DMS79 (cell line): ENCODE measurements around the gene CSTPP1.
"Not testable (repeated sequence)": the region's sequence is repeated elsewhere in the genome, so short reads cannot be mapped to it uniquely, and the experiment has no call there.

Source experiments
- DNase-seq: peaks from one replicate; lab custom pipeline; 2025; lab: John Stamatoyannopoulos, UW

CSTPP1 gene

DNA sequence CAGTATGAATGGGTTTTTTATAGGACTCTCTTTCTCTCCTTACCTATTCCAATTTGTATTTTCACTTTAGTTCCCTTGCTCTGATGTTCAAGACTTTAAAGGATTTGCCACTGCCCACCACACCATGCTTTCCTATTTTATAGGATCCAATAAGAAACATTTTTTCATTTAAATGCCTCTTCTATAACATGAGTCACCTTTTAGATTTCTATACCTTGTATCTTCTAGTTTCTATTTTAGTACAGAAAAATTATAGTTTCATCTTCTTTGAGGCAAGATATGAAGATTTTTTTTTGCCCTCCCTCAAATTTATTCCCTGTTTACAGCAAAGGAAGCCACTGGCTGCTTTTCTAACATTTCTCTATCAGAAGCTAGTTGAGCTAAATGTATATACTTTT lies 163.4 kb downstream of the CSTPP1 start:
- no peak for DNase-seq

DNA sequence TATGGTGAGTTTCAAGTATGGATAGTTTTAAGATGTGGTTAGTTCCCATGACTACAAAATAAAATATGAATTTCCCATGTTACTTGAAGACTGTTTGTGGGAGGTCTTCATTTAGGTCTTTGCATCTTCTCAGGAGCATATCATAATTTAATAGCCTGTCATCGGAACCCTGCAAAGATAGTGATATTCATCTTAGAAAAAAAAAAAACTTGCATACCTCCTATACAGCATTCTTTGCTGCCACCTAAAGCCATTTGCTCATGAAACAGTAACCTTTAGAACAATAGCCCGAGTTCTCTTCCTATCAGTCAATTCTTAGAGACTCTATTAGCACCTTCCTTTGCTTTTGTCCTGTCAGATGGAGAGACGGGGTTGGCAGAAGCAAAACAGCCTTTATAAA lies 164.8 kb downstream of the CSTPP1 start:
- DNase-seq: peak; percentile 80

DNA sequence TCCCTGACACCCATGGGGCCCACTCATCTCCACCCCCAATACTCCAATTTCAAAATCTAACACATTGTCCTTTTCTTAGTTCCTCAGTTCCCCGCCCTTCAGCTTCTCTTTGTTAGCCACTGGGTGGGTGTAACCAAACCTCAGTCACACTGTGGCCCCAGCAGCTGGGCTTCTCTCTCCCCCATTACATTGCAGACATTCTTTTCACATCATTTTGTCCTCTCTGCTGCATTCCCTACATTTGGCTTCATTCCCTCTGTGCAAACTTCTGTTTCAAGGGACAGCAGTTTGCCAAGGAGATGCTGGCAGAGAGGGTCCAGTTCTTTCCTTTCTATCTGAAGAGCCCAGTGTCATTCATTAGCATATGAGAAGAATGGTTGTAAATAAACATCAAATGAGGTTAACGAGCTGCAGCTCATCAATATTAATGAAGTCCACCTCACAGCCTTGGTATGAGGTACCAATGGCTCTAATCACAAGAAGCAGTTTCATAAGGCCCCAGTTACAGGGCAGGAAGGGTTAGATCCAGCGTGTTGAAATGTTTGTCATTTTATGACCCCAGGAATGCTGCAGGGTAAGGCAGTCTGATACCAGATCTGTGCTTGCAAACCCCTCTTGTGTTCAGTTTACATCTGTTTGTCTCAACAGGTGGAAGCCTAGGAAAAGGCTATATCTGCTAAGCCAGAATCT lies 167.8 kb downstream of the CSTPP1 start:
- no peak for DNase-seq

DNA sequence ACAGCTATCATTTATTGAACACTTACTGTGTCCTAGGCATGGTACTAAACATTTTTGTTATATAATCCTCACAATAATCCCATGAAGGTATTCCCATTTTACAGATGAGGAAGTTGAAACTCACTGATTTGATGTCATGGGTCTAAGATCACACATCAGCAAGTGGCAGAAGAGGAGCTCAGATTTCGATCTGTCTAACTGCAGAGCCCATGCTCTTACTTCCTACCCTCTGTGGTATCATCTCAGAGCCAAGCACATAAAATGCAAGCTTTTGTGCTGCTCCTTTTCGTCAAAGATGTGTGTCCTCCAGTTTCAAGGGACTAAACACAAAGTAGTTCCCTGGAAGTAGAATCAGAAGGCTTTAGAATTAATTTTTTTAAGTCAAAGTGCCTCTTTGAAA lies 169.0 kb downstream of the CSTPP1 start:
- DNase-seq: no peak

DNA sequence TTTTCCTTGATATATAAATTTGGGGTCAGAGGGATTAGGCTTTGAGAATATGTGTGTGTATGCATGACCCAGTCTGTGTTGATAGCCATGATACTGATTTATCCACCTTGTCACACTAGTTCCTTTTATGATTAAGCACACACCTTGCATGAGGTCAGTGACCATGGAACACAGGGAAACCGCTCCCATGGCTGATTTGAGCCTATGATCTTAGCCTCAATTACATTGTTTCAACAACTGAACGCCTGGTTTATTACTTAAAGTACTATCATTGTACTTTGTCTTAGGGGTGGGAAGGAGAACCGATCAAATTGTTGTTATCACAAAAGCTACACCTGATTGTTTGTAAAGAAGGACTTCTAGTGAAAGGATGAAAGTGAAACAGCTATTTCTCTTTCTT lies 169.4 kb downstream of the CSTPP1 start:
- DNase-seq: no peak

DNA sequence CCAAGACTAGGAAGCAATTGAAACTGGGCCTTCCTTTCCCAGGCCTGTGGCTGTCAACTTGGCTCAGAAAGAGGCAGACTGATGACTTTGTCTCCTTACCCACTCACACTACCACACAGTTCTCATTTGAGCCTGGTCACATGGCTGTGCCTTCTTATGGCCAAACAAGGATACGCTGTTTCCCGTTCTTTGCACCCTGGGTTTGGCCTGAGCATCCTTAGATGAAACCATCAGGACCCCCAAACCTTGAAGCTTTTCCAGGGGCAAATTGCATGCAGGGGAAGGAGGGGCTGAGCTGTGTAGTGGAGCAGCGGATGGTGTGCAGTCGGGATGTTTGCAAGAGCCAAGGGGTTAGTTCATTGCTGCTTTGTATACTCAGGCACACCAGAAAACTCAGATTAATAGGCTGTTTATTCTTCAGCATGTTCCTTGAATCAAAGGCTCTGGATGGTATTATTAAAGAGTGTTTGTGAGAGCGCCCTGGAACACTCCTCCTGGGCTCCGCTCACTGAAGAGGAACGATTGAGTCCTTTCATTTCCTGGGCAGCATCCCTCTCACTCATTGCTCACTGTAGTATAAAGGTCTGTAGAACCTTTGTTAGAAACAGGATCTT lies 170.3 kb downstream of the CSTPP1 start:
- DNase-seq: peak; percentile 72

DNA sequence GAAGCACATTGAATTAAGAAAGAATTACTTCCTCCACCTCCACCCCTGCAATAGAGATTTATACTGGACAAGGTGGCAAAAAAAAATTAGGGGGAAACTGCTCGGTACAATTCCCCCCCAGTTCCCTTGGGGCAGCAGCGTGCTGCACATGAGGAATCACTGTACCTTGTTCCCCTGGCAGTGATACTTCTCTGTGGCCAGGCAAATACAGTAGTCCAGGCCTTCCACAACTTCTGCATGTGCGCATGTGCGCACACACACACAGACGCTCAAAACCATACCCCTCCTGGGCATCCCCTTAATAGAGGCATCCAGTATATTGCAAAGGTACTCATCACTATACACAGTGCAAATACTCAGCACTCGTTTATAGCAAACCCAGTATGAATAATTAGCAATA lies 171.2 kb downstream of the CSTPP1 start:
- DNase-seq: no peak

DNA sequence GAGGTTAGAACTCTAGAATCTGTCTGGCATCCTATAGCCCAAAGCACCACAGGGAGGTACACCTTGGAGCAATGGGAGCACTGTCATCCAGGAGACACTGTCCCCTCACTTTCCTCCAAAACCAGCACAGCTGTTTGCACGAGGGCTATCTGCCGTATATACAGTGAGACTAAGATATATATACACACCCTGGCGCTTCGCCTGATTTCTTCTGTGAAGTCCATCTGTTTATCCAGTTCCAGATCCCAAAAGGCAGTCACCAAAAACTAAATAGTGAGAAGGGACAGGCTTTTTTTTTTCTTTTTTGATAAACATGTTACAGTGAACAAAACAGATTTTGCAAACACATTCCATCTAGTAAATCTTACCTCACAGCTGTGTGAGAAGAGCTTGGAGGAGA lies 171.7 kb downstream of the CSTPP1 start:
- DNase-seq: no peak

DNA sequence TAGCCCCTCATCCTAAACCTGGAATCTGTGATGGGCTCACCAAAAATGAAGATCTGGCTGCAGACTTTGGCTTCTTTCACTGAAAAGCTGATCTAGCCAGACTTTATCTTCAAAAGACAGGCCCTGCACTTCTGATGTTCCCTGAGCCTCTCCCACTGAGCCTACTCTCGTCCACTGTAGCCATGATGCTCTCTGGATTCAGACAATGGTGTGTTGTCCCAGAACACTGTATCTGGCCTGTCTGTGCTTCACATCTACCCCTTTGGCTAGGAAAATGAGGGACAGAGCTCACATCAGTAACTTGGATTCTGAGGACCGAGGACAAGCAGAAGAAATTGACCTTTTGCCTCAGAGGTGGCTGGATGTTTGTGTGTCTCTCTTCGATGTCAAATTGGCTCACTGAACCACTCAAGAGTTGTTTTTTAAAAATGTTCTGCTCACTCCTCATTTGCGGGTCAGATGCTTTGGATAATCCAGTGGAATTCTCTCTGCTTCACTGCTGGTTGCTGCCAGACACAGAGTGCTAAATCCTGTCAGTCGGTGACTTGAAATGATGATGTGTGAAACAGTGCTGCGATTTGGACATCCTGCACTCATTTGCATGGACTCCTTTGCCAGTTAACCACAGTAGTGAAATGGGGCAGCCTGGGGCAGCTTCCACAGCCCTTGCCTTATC lies 172.6 kb downstream of the CSTPP1 start:
- no peak for DNase-seq

DNA sequence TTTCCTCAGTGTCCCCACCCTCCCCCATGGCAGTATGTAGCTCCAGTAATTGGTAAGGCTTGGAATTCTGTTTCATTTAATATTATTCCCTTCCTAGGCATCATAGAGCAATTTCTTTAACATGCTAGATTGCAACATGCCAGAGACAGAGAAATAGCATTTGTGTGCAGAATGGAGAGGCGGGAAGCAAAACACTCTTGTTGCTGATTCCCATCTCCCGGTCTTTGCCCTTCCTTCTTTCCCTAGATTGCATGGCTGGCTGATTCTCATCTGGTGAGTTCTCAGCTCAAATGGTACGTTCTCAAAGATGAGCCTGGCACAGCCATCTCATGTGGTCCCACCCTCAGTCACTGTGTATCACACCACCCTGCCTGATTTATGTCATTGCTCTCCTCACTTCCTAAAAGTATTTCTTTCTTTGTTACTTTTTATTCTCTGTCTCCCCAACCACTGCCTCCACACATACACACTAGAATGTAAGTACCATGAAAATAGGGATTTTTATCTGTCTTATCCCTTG lies 173.2 kb downstream of the CSTPP1 start:
- no peak for DNase-seq

DNA sequence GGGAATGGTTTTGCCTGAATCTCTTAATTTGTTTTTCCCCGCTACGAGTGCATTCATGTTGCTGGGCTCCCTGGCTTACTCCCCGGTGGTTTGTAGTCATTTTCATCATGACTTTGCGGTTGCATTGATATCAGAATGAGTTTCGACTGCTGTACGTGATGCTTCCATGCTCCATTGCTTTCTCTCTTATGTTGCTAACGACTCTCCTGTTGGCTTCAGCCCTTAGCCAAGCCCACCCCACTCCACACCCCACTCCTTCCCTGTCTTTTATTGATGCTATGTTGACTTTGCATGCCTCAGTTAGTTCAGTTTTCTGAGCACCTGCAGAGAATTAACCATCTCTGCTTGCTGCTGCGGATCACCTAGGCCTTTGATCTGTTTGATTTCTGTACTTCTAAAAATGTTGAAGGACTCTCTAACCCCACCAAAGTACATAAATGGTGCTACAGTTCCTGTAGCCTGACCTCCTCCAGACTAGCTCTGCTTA lies 174.8 kb downstream of the CSTPP1 start:
- peak; percentile 99 for DNase-seq

DNA sequence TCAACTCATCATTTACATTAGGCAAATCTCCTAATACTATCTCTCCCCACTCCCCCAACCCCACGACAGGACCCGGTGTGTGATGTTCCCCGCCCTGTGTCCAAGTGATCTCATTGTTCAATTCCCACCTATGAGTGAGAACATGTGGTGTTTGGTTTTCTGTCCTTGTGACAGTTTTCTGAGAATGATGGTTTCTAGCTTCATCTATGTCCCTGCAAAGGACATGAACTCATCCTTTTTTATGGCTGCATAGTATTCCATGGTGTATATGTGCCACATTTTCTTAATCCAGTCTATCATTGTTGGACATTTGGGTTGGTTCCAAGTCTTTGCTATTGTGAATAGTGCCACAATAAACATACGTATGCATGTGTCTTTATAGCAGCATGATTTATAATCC lies 176.4 kb downstream of the CSTPP1 start:
- not testable (repeated sequence) for DNase-seq

DNA sequence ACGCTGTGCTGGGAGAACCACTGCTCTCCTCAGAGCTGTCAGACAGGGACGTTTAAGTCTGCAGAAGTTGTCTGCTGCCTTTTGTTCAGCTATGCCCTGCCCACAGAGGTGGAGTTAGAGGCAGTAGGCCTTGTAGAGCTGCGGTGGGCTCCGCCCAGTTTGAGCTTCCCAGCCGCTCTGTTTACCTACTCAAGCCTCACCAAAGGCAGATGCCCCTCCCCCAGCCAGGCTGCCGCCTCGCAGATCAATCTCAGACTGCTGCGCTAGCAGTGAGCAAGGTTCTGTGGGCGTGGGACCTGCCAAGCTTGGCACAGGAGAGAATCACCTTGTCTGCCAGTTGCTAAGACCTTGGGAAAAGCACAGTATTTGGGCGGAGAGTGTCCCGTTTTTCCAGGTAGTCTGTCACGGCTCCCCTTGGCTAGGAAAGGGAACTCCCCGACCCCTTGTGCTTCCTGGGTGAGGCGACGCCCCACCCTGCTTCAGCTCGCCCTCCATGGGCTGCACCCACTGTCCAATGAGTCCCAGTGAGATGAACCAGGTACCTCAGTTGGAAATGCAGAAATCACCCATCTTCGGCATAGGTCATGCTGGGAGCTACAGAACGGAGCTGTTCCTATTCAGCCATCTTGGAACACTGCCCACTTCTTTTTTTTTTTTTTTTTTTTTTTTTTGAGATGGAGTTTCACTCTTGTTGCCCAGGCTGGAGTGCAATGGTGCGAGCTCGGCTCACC lies 182.6 kb downstream of the CSTPP1 start:
- not testable (repeated sequence) for DNase-seq

DNA sequence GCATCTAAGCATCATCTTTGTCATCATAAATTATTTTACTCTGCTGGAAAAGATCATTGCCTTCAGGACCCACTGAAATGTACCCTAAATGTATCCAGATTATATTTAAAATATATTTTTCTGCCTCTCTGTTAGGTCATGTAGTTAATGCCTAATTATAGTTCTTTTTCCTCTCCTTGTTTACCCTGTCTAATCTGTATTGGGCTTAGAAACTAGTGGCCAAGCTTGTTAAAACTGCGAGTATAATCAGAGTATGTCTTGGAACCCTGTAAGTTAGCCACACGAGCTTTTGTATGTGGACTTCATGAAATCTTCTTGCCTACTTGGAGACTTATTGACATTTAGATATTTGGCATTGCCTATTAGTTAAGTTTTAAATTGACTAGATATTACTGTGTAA lies 184.5 kb downstream of the CSTPP1 start:
- DNase-seq: no peak

DNA sequence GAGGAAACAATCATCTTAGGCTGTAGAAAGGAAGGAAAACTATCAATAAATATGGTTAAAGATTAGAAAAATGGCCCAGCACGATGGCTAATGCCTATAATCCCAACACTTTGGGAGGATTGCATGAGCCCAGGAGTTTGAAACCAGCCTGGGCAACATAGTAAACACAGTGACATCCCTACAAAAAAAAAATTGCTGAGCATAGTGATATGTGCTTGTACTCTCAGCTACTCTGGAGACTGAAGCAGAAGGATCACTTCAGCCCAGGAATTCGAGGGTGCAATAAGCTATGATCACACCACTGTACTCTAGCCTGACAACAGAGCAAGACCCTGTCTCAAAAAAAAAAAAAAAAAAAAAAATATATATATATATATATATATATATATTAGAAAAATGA lies 185.2 kb downstream of the CSTPP1 start:
- no peak for DNase-seq

DNA sequence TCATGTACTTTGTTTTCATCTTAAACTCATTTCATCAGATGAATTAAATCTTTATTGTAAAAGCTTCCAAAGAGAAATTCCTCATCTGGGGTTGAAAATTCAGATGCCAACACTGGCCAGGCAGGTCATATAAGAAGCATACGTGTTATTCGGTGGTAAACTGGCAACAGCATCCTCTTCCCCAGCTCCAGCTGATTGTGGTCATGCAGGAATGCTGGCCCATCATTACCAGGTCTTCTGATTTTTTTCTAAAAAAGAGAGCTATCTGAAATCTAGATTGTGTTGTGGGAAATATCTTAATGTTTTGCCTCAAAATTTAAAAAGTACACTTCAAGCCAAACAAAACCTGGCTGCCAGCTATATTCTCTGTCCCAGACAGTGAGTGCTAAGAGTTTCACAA lies 186.5 kb downstream of the CSTPP1 start:
- no peak for DNase-seq

DNA sequence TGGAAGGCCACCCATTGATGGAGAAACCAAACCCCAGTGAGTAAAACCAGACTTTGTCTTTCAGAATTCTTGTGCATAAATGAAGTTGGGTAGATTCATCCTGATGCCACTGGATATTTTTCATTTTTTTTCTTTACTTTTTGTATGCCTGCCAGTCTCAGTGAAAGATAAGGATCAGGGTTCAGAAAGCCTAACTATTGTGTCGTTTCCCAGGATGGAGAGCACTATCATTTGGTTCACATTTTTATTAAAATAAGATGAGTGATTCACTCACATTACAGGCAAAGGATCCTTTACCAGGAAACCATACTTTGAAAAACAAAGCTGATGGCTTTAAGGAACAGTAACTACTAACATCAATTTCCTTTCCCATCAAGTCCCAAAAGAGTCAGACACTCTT lies 188.1 kb downstream of the CSTPP1 start:
- DNase-seq: no peak

DNA sequence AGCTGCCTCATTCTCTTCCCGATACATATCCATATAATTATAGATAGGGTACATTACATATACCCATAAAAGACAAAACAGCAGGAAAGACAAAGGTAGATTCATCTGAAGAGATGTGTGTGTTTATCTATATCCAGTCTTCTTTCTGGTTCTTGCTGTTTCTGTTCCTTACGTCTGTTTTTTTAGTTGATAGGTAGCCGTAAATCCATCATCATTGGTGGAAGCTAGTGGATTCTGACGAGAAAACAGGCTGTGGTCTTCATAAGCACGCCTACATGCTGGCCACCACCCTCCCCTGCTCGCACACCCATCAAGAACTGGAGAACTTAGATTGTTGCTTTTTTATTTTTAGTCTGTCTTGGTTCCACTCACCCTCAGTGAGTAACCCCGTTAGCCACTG lies 188.5 kb downstream of the CSTPP1 start:
- DNase-seq: no peak

DNA sequence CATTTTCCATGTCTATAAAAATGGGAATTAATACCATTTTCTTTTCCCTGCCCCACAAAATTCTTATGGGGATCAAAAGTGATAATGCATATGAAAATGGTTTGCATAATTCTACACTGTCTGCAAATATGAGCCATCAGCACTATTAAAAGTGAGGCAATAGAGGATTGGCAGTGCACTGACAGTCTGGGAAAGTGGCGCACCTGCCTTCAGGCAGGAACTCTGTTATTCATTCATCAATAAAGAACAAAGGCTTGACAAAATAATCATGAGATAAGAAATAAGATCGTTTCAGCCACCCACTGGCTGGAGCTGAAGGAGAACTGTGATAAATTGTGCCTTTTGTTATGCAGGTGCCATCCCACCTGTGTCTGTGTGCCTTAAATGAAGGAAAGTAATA lies 190.7 kb downstream of the CSTPP1 start:
- DNase-seq: no peak

DNA sequence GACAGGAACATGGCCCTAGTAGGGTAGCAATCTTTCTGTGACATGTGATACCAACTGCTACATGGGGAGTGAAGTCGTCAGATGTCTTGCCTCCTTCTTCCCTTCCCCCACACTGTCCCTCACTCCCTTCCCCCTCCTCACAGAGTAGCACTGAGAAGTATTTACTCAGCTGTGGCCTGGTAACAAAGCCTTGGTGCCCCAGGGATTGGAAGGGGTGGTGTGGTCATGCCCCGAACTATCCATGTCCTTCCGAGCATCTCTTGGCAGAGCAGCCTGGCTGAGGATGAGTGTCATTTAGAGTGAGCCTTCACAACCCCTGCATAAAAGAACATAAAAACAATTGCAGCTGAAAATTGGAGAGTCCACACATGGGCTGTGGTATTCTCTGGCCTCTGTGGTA lies 194.0 kb downstream of the CSTPP1 start:
- peak; percentile 20 for DNase-seq

DNA sequence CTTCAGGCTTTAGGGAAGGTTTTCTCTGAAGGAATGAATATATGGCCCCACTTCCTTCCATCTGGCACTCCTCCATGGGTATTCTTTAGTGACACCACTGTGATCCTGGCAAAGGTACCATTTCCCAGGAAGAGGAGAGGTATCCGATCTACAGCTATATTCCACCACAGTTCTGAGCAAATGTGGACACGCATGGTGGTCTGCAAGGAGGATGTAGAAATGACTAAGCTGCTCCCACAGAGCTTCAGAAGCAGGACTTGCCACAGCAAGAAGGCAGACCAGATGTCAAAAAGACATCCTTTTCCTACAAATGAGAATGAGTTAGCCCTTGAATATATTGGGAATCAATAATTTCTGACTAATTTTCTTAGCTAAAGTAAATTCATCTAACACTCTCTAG lies 194.6 kb downstream of the CSTPP1 start:
- DNase-seq: no peak

DNA sequence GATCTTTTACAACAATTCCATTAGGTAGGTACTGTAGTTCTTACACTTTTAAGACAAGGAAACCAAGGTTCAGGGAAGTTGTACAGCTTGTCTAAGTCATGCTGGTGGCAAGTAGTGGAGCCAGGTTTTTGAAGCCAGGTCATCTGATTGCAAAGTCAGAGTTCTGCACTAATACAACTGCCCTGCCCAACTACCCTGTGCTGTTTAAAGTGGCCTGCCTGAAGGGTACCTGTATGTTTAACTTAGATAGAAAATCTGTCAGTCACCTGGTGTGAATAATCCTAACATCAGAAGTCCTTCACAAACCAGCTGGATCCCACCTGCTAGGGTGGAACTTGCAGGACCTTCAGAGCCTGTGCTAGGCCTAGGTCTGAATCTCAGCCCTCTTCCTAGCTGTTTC lies 195.9 kb downstream of the CSTPP1 start:
- no peak for DNase-seq

DNA sequence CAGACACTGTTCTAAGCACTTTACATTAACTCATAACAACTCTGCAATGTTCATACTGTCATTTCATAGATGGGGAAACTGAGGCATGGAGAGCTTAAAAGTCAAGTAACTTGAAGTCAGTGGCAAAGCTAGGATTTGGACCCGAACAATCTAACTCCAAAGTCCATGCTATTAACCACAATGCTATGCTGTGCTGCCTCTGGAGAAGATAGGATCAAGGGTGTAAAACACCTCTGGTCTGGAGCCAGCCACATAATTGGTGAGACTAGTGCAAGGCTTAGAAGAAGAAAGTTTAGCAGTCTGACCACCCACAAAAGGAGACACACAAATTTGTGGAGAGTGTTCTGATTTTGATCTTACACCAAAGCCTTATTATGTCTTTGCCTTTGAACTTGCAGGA lies 196.4 kb downstream of the CSTPP1 start:
- no peak for DNase-seq
